CD14-positive monocyte (primary cell): ENCODE results near the gene L3MBTL3. TPM values are rescaled to one million over a fixed set of nuclear protein-coding genes. Genes with fewer than 3 reads are reported as not detected.

Experiments used
- DNase-seq, 3 donors: peaks; one replicate each; pipeline ENCODE4 v3.0.0-alpha.2; 2011 to 2022
- H2AFZ ChIP-seq: 2 replicates; pipeline ENCODE4 v1.6.0; 2012; ENCODE audit warnings: mild to moderate bottlenecking, low read depth, low read length, inconsistent platforms; ENCODE audit not compliant: insufficient read depth, poor library complexity, severe bottlenecking
- H3K27ac ChIP-seq, 2 donors: 1 replicate in 1 of 2; 2 replicates in 1 of 2; pipeline ENCODE4 v1.5.1; 2012 to 2013; ENCODE audit warnings: low read length in 2 of 2, control low read depth in 1 of 2, inconsistent platforms in 1 of 2, low read depth in 1 of 2, mild to moderate bottlenecking in 1 of 2
- H3K27me3 ChIP-seq, 2 donors: one replicate each; pipeline versions ENCODE4 v1.6.0 to v1.6.1; 2011 to 2013; ENCODE audit warnings: low read length in 2 of 2; ENCODE audit not compliant: control insufficient read depth in 2 of 2, insufficient read depth in 2 of 2
- H3K36me3 ChIP-seq, 2 donors: replicated peaks in 1 of 2; 1 replicate in 1 of 2; 2 replicates in 1 of 2; pipeline versions ENCODE4 v1.5.1 to v1.6.1; 2012 to 2013; ENCODE audit warnings: low read length in 2 of 2, control low read depth in 1 of 2, inconsistent platforms in 1 of 2, mild to moderate bottlenecking in 1 of 2; ENCODE audit not compliant: insufficient read depth in 2 of 2, control insufficient read depth in 1 of 2
- H3K4me1 ChIP-seq, 2 donors: 1 replicate in 1 of 2; 2 replicates in 1 of 2; pipeline versions ENCODE4 v1.5.1 to v1.6.1; 2012 to 2013; ENCODE audit warnings: low read length in 2 of 2, control low read depth in 1 of 2, inconsistent platforms in 1 of 2, mild to moderate bottlenecking in 1 of 2, moderate library complexity in 1 of 2; ENCODE audit not compliant: insufficient read depth in 2 of 2, control insufficient read depth in 1 of 2
- H3K4me2 ChIP-seq: replicated peaks from 2 replicates; pipeline ENCODE3; 2012; ENCODE audit warnings: low read length, moderate library complexity, mild to moderate bottlenecking; ENCODE audit not compliant: poor library complexity, severe bottlenecking; ENCODE audit errors: extremely low read depth
- H3K4me3 ChIP-seq, 3 experiments: fragments of 200-600 bp in 1 of 3; sonication (generic) in 1 of 3; replicated peaks in 1 of 3; 1 replicate in 2 of 3; 2 replicates in 1 of 3; pipeline ENCODE4 v1.5.1; 2011 to 2013; ENCODE audit warnings: low read length in 3 of 3, mild to moderate bottlenecking in 3 of 3, control low read depth in 2 of 3, low read depth in 2 of 3, inconsistent platforms in 1 of 3, moderate library complexity in 1 of 3
- H3K79me2 ChIP-seq: 2 replicates; pipeline ENCODE4 v1.6.0; 2012; ENCODE audit warnings: mild to moderate bottlenecking, control low read depth, inconsistent platforms, low read length, moderate library complexity; ENCODE audit not compliant: insufficient read depth
- H3K9ac ChIP-seq: 2 replicates; pipeline ENCODE4 v1.6.0; 2017; ENCODE audit warnings: low read length, mild to moderate bottlenecking; ENCODE audit not compliant: insufficient read depth, poor library complexity, severe bottlenecking
- H3K9me3 ChIP-seq, 2 donors: replicated peaks in 1 of 2; 1 replicate in 1 of 2; 2 replicates in 1 of 2; pipeline versions ENCODE4 v1.5.1 to v1.6.1; 2012 to 2013; ENCODE audit warnings: low read length in 2 of 2, control low read depth in 1 of 2; ENCODE audit not compliant: control insufficient read depth in 1 of 2, insufficient read depth in 1 of 2
- H4K20me1 ChIP-seq: 2 replicates; pipeline ENCODE4 v1.6.0; 2012; ENCODE audit warnings: mild to moderate bottlenecking, low read length, control low read depth, moderate library complexity; ENCODE audit not compliant: insufficient read depth
- H3K27ac Mint-ChIP-seq, 7 donors: one replicate each; pipeline ENCODE4 v1.8.0; 2020; ENCODE audit warnings: mild to moderate bottlenecking in 7 of 7, mixed read lengths in 7 of 7, moderate library complexity in 6 of 7, inconsistent platforms in 2 of 7
- H3K27me3 Mint-ChIP-seq, 3 donors: one replicate each; pipeline ENCODE4 v1.8.0; 2021 to 2022; ENCODE audit warnings: low read depth in 3 of 3, mild to moderate bottlenecking in 3 of 3, mixed read lengths in 3 of 3, moderate library complexity in 3 of 3, inconsistent platforms in 1 of 3
- H3K36me3 Mint-ChIP-seq, 2 donors: one replicate each; pipeline ENCODE4 v1.8.0; 2020; ENCODE audit warnings: mixed read lengths in 2 of 2, inconsistent platforms in 1 of 2, mild to moderate bottlenecking in 1 of 2
- H3K4me1 Mint-ChIP-seq: one replicate; pipeline ENCODE4 v1.8.0; 2020; ENCODE audit warnings: mild to moderate bottlenecking, mixed read lengths
- H3K4me3 Mint-ChIP-seq, 2 donors: one replicate each; pipeline ENCODE4 v1.8.0; 2020; ENCODE audit warnings: mild to moderate bottlenecking in 2 of 2, mixed read lengths in 2 of 2, moderate library complexity in 1 of 2
- H3K9me3 Mint-ChIP-seq, 7 donors: one replicate each; pipeline ENCODE4 v1.8.0; 2020 to 2022; ENCODE audit warnings: mixed read lengths in 7 of 7, mild to moderate bottlenecking in 6 of 7, moderate library complexity in 6 of 7, inconsistent platforms in 2 of 7
- WGBS: methylation state at CpG from one replicate; pipeline ENCODE4 v1.1.5; 2013; ENCODE audit warnings: missing lambda C conversion rate; ENCODE audit not compliant: insufficient coverage; 5-methylcytosine and 5-hydroxymethylcytosine counted together
- intact Hi-C, 2 donors: fragments of 100-400 bp; cut with micrococcal nuclease; formaldehyde crosslinking; loops; one replicate each; pipeline versions ENCODE4 v1.15.0 to v1.15.1; 2023
- polyA plus RNA-seq, 3 donors: library from polyadenylated mRNA; depleted of rRNA in 1 of 3; unstranded in 2 of 3; stranded (reverse) in 1 of 3; fragments of 300-500 nt in 2 of 3; fragments of >200 nt in 1 of 3; fragmentation: Illumina TruSeq in 2 of 3; gene quantifications; 1 replicate in 2 of 3; 2 replicates in 1 of 3; pipeline ENCODE4 v1.2.3, GENCODE V29; 2012 to 2021
- TF ChIP-seq, protein P1 (sequence below): fragments of 200-600 bp; IDR thresholded peaks from one replicate; pipeline ENCODE4 v1.8.0; 2022; ENCODE audit warnings: antibody characterized with exemption, mild to moderate bottlenecking

L3MBTL3 gene
- polyA plus RNA-seq, 3 donors: 2.1 to 8.0 (median 3.7) TPM

DNA sequence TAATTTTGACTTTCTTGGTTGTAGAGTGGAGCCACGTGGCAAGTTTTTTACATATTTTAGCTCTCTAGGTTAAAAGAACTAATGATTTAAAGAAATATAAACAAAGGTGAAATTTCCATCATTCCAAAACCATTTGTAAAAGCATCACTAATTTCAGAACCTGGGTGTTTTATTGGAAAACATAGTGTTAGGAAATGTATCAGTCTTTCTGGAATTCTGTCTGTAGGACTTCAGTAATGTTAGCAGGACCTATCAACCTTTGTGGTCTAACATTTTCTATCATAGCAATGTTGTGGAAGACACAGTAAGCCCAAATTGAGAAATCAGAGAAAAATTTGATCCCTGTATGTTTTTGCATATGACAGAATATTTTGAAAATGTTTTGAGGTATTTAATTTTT, 28.3 kb downstream of the L3MBTL3 start:
- Histone ChIP-seq H3K27ac (no peak overlapping the region), H3K4me2 (no peak overlapping the region), H3K4me3 (no peak overlapping the region), H4K20me1 (peaks cover 7% of the 10 kb centered on the region), H3K4me1 (no peaks in the 10 kb centered on the region), H3K27me3 (no peaks in the 10 kb centered on the region), H3K79me2 (no peaks in the 10 kb centered on the region), H3K36me3 (peaks cover 21 to 60% of the 10 kb centered on the region in 2 donors), H3K9ac (no peak overlapping the region), H3K9me3 (no peaks in the 10 kb centered on the region), H2AFZ (no peak overlapping the region)
- H3K27me3 Mint-ChIP-seq: no peaks in the 10 kb centered on the region
- intact Hi-C loops: no loop called here
- peaks cover 40 to 48% of the 10 kb centered on the region in 2 donors for H3K36me3 Mint-ChIP-seq
- no peaks in the 10 kb centered on the region for H3K4me1 Mint-ChIP-seq
- TF ChIP-seq, protein P1, sequence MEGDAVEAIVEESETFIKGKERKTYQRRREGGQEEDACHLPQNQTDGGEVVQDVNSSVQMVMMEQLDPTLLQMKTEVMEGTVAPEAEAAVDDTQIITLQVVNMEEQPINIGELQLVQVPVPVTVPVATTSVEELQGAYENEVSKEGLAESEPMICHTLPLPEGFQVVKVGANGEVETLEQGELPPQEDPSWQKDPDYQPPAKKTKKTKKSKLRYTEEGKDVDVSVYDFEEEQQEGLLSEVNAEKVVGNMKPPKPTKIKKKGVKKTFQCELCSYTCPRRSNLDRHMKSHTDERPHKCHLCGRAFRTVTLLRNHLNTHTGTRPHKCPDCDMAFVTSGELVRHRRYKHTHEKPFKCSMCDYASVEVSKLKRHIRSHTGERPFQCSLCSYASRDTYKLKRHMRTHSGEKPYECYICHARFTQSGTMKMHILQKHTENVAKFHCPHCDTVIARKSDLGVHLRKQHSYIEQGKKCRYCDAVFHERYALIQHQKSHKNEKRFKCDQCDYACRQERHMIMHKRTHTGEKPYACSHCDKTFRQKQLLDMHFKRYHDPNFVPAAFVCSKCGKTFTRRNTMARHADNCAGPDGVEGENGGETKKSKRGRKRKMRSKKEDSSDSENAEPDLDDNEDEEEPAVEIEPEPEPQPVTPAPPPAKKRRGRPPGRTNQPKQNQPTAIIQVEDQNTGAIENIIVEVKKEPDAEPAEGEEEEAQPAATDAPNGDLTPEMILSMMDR: no peak
- H3K9me3 Mint-ChIP-seq: no peaks in the 10 kb centered on the region
- H3K27ac Mint-ChIP-seq: no peak overlapping the region
- WGBS: no CpG with 5 or more reads among the region's 1 CpG
- no peak overlapping the region for H3K4me3 Mint-ChIP-seq
- DNase-seq: no peak

DNA sequence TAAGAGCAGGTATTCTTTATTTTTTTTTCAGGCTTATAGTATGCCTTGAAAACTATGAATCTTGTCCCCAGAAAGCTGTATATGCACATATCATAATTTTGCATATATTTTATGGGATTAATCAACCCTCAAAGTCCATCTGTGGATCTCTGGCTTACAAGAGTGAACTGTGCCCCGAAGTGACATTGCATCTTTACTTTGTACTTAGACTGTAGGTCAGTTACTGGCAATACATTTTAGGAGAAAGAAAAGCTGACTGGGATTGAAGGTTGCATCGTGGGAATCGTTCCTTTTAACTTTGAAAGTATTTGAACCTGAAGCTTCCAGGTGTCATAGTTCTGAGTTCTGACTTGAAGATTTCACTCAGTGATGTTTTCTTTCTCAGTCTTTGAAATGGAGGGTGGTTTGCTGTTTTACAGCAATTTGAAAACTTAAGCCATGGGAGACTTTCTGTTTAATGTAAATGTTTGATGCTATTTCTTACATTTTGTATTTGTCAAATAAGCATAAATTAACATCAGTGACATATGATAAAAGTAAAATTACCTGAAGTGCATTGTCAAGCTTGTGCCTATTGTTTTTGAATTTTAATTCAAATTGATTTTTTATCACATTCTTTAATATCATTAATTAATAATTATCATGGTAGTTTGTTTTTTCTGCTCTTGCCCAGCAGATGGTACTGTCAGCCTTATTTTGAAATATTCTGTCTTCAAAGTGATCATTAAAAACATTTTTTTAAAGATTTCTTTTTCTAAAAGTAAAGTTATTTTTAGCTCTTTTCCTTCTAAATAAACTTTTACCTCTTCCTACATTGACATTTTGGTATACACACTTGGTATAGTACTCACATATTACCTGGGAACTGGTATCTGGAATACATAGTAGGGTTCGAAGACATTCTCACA, 29.0 kb downstream of the L3MBTL3 start:
- no peak for DNase-seq
- no peaks in the 10 kb centered on the region for H3K79me2 ChIP-seq

More for the DNA sequence above, 29.0 kb downstream of the L3MBTL3 start:
- WGBS: 75% methylated on average over 2 of the region's 4 CpGs
- H4K20me1 ChIP-seq: peaks cover 7% of the 10 kb centered on the region
- H3K4me2 ChIP-seq: no peak overlapping the region
- no peaks in the 10 kb centered on the region for H3K4me1 ChIP-seq
- Mint-ChIP-seq H3K9me3 (no peaks in the 10 kb centered on the region), H3K4me1 (no peaks in the 10 kb centered on the region), H3K27me3 (no peaks in the 10 kb centered on the region), H3K27ac (no peak overlapping the region), H3K36me3 (peaks cover 47 to 52% of the 10 kb centered on the region in 2 donors), H3K4me3 (no peak overlapping the region)
- H3K9me3 ChIP-seq: no peaks in the 10 kb centered on the region
- no peak overlapping the region for H3K9ac ChIP-seq
- H3K27me3 ChIP-seq: no peaks in the 10 kb centered on the region
- TF ChIP-seq, protein P1: no peak
- intact Hi-C loops: no loop called here
- peaks cover 27 to 67% of the 10 kb centered on the region in 2 donors for H3K36me3 ChIP-seq
- no peak overlapping the region for H3K4me3 ChIP-seq
- H3K27ac ChIP-seq: no peak overlapping the region
- H2AFZ ChIP-seq: no peak overlapping the region
